PC-9 (cell line): ENCODE results near the gene SNRNP48. TPM values are rescaled to one million over a fixed set of nuclear protein-coding genes. Genes with fewer than 3 reads are reported as not detected.
A peak's percentile ranks its signal among the peaks of the same experiment; 100 is the strongest.

Experiments used
- BruUV-seq: library from RNA; stranded (reverse); fragments of 400-500 nt; replicated peaks from 2 replicates; lab custom pipeline; 2021; lab: Mats Ljungman, UMichigan
- CTCF ChIA-PET: fragments of 300-600 bp; sonication (Branson Sonifier 250); formaldehyde crosslinking; loops from one replicate; lab custom pipeline; 2022; ENCODE audit warnings: antibody characterized with exemption; lab: Charles Lee
- POLR2A ChIA-PET: fragments of 300-600 bp; sonication (Branson Sonifier 250); formaldehyde crosslinking; loops from one replicate; lab custom pipeline; 2022; ENCODE audit warnings: antibody characterized with exemption; ENCODE audit not compliant: unreplicated experiment; lab: Charles Lee
- DNase-seq, 2 experiments: peaks; one replicate each; pipeline versions ENCODE4 v3.0.0 to v3.0.0-alpha.2; 2015 to 2022; ENCODE audit warnings: mixed read lengths in 1 of 2
- H2AFZ ChIP-seq: fragments of 200-600 bp; sonication (generic); 2 replicates; pipeline ENCODE4 v1.8.1; 2017; ENCODE audit warnings: antibody characterized with exemption
- H3F3A ChIP-seq: fragments of 200-600 bp; sonication (generic); 2 replicates; pipeline ENCODE4 v1.8.1; 2017; ENCODE audit warnings: antibody characterized with exemption, mild to moderate bottlenecking, low read depth; ENCODE audit not compliant: insufficient read depth
- H3K27ac ChIP-seq: fragments of 200-600 bp; sonication (generic); 2 replicates; pipeline ENCODE4 v1.6.1; 2016; ENCODE audit warnings: mixed run types
- H3K27me3 ChIP-seq: fragments of 200-600 bp; sonication (generic); 2 replicates; pipeline ENCODE4 v1.6.1; 2016; ENCODE audit warnings: low read depth, mixed run types; ENCODE audit not compliant: insufficient read depth
- H3K36me3 ChIP-seq: fragments of 200-600 bp; sonication (generic); 2 replicates; pipeline ENCODE4 v1.6.1; 2016; ENCODE audit warnings: low read depth, mixed run types
- H3K4me1 ChIP-seq: fragments of 200-600 bp; sonication (generic); replicated peaks from 2 replicates; pipeline ENCODE4 v1.6.1; 2016; ENCODE audit warnings: mixed run types; ENCODE audit not compliant: insufficient read depth
- H3K4me2 ChIP-seq: fragments of 200-600 bp; sonication (generic); 2 replicates; pipeline ENCODE4 v1.6.1; 2017; ENCODE audit warnings: mixed run types
- H3K4me3 ChIP-seq: fragments of 200-600 bp; sonication (generic); 2 replicates; pipeline ENCODE4 v1.6.1; 2016; ENCODE audit warnings: mixed run types
- H3K79me2 ChIP-seq: fragments of 200-600 bp; sonication (generic); 2 replicates; pipeline ENCODE4 v1.6.1; 2017; ENCODE audit warnings: low read depth, mixed run types
- H3K9me2 ChIP-seq: fragments of 200-600 bp; sonication (generic); 2 replicates; pipeline ENCODE4 v1.8.1; 2017; ENCODE audit warnings: mild to moderate bottlenecking; ENCODE audit not compliant: insufficient read depth
- H3K9me3 ChIP-seq: fragments of 200-600 bp; sonication (generic); 2 replicates; pipeline ENCODE4 v1.8.1; 2016; ENCODE audit warnings: low read depth; ENCODE audit not compliant: insufficient read depth
- H4K20me1 ChIP-seq: fragments of 200-600 bp; sonication (generic); 2 replicates; pipeline ENCODE4 v1.8.1; 2017; ENCODE audit not compliant: insufficient read depth
- EZH2 ChIP-seq: fragments of 200-600 bp; sonication (generic); IDR thresholded peaks from 2 replicates; pipeline ENCODE4 v1.8.0; 2017; ENCODE audit warnings: antibody characterized with exemption, low read depth
- intact Hi-C: fragments of 100-400 bp; cut with micrococcal nuclease; formaldehyde crosslinking; loops from one replicate; pipeline ENCODE4 v1.10.0; 2022; ENCODE audit not compliant: unreplicated experiment
- total RNA-seq: library from RNA; stranded (reverse); gene quantifications from 2 replicates; pipeline ENCODE4 v1.2.3, GENCODE V29; 2021
- TF ChIP-seq, protein P1 (sequence below): fragments of 200-600 bp; sonication (generic); conservative IDR thresholded peaks from 2 replicates; pipeline ENCODE4 v1.6.1; 2017; ENCODE audit warnings: mixed run types, antibody characterized with exemption, mild to moderate bottlenecking, moderate library complexity

Gene SNRNP48
- total RNA-seq, 1 experiment from 2014 or later = 21.7 TPM

- H3K9me3 ChIP-seq = no peaks in the 10 kb centered on the region
- DNase-seq = peak; percentile 47
- H3K36me3 ChIP-seq = no peaks in the 10 kb centered on the region
- no peaks in the 10 kb centered on the region for H3K27me3 ChIP-seq
- H4K20me1 ChIP-seq = no peaks in the 10 kb centered on the region
- no peak overlapping the region for H3K4me3 ChIP-seq
- BruUV-seq = TSS peak; percentile 7
- H3K9me2 ChIP-seq = no peaks in the 10 kb centered on the region
- CTCF ChIA-PET = interaction anchor here (0.6 to 1.9 kb wide), 6 partner anchors 23 to 766 kb away, joined by 3 to 13 read pairs (median 4); partner anchors contain the start of genes CAGE1 and RIOK1
- H3K4me1 ChIP-seq = peaks cover 7% of the 10 kb centered on the region
- no peak for TF ChIP-seq EZH2
- TF ChIP-seq, protein P1, sequence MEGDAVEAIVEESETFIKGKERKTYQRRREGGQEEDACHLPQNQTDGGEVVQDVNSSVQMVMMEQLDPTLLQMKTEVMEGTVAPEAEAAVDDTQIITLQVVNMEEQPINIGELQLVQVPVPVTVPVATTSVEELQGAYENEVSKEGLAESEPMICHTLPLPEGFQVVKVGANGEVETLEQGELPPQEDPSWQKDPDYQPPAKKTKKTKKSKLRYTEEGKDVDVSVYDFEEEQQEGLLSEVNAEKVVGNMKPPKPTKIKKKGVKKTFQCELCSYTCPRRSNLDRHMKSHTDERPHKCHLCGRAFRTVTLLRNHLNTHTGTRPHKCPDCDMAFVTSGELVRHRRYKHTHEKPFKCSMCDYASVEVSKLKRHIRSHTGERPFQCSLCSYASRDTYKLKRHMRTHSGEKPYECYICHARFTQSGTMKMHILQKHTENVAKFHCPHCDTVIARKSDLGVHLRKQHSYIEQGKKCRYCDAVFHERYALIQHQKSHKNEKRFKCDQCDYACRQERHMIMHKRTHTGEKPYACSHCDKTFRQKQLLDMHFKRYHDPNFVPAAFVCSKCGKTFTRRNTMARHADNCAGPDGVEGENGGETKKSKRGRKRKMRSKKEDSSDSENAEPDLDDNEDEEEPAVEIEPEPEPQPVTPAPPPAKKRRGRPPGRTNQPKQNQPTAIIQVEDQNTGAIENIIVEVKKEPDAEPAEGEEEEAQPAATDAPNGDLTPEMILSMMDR = peak; percentile 74
- no peak overlapping the region for H2AFZ ChIP-seq
- no peak overlapping the region for H3K27ac ChIP-seq
- no peaks in the 10 kb centered on the region for H3K79me2 ChIP-seq
- peaks cover 3% of the 10 kb centered on the region for H3F3A ChIP-seq
- POLR2A ChIA-PET = no interaction called here
- intact Hi-C loops = loop anchor here (1.0 to 5.0 kb wide), 7 partner anchors 190 to 1058 kb away; partner anchors contain the start of gene SSR1
- peak overlapping the region; percentile 50; the same call in 1 of the 2 replicates for H3K4me2 ChIP-seq
Observed at GRCh38 chr6:7615611-7616383, 25.8 kb downstream of the SNRNP48 start.

DNA sequence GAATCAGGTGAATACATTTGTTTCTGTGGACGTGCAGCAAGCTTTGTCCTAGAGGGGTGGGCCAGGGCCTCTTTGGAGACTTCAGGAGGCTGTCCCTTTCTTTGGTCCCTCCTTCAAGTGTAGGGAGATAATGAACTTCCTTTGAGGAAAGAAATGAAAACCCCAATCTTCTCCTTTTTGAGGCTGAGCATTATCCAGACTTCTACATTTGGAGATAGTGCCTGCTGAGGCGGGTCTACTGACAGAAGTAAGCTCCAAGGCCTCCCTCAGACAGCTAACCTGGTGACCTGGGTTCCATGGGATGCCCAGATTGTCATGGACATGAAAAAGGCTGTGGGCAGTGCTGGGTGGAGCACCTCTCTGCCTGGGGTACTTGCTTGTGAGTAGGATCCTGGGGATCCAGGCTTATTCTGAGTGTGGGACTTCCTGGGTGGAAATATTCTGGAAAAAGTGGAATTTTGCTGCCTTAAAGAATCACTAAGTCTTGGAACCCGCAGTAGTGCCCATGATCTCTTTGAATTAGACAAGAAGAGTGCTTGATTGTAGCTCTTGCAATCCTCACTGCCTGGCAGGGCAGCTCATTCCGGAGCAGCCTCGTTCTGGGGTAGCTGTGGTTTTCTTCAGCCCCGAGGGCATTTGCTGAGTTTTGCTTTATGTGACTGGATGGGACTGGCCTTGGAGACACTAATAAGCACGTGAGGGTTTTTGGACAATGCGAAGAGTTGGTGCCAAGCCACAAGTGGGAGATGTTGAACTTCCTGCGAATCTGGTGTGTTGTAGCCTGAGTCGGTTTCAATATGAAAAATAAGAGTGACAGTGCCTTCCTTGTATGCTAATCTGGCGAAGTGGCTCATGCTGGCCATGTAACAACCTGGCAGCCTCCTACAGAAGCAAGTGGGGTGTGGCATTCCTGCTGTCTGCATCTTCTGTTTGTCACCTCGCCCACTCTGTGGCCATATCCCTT lies 28.1 kb downstream of the SNRNP48 start:
- BruUV-seq = no TSS peak
- H3K9me3 ChIP-seq = no peaks in the 10 kb centered on the region
- H3F3A ChIP-seq = peaks cover 3% of the 10 kb centered on the region
- H2AFZ ChIP-seq = no peak overlapping the region
- peaks cover 7% of the 10 kb centered on the region for H3K4me1 ChIP-seq
- H3K27ac ChIP-seq = peak overlapping the region; percentile 48
- peak; percentile 83 to 86 for DNase-seq
- H4K20me1 ChIP-seq = no peaks in the 10 kb centered on the region
- H3K36me3 ChIP-seq = no peaks in the 10 kb centered on the region
- TF ChIP-seq EZH2 = no peak
- TF ChIP-seq, protein P1 = no peak
- no peak overlapping the region for H3K4me3 ChIP-seq
- H3K27me3 ChIP-seq = no peaks in the 10 kb centered on the region
- ChIA-PET CTCF (no interaction called here), POLR2A (interaction anchor here (0.6 kb wide), 1 partner anchor 446 kb away, joined by 3 read pairs; the partner anchor contains the start of gene BLOC1S5)
- no peaks in the 10 kb centered on the region for H3K79me2 ChIP-seq
- intact Hi-C loops = loop anchor here (2.0 to 5.0 kb wide), 4 partner anchors 107 to 1061 kb away; no protein-coding TSS in a partner anchor
- H3K9me2 ChIP-seq = no peaks in the 10 kb centered on the region
- H3K4me2 ChIP-seq = peak overlapping the region; percentile 46

DNA sequence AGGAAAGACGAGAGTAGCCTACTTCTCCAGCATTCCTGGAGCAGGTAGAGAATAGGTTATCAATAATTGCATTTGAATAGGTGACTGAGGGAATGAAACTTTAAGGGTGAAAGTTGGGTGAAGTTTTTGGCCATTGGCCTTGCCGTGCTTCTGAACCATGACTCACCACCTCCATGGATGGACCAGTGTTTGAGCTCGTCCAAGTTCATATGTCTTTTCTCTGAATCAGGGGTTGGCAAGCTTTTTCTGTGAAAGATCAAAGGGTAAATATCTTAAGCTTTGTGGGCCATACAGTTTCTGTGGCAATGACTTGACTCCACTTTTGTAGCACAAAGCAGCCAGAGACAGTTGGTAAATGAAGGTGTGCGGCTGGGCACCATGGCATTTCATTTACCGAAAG lies 31.8 kb downstream of the SNRNP48 start:
- Histone ChIP-seq H2AFZ (no peak overlapping the region), H3K27ac (no peak overlapping the region), H3K4me3 (no peak overlapping the region), H3K9me3 (no peaks in the 10 kb centered on the region), H3K27me3 (no peaks in the 10 kb centered on the region), H3K36me3 (no peaks in the 10 kb centered on the region), H3K4me1 (peaks cover 7% of the 10 kb centered on the region), H3F3A (peaks cover 3% of the 10 kb centered on the region; the same call in 1 of the 2 replicates), H3K79me2 (no peaks in the 10 kb centered on the region), H4K20me1 (no peaks in the 10 kb centered on the region), H3K4me2 (no peak overlapping the region), H3K9me2 (no peaks in the 10 kb centered on the region)
- intact Hi-C loops = no loop called here
- no peak for DNase-seq
- TF ChIP-seq EZH2 = no peak
- TF ChIP-seq, protein P1 = no peak
- ChIA-PET CTCF (no interaction called here), POLR2A (no interaction called here)
- no TSS peak for BruUV-seq
